Mucosa of rectum (tissue), 2 donors: ENCODE results near the gene PPARD.
A peak's percentile ranks its signal among the peaks of the same experiment; 100 is the strongest.
"Not testable (repeated sequence)": the region's sequence is repeated elsewhere in the genome, so short reads cannot be mapped to it uniquely, and the experiment has no call there.

Source experiments
- H3K27ac ChIP-seq, 2 donors: one replicate each; pipeline ENCODE4 v1.7.0; 2013; ENCODE audit warnings: inconsistent platforms in 2 of 2, low read depth in 2 of 2, low read length in 2 of 2
- H3K27me3 ChIP-seq, 2 donors: one replicate each; pipeline ENCODE4 v1.7.0; 2013; ENCODE audit warnings: low read length in 2 of 2; ENCODE audit not compliant: control insufficient read depth in 2 of 2, insufficient read depth in 2 of 2
- H3K36me3 ChIP-seq, 2 donors: one replicate each; pipeline ENCODE4 v1.7.0; 2013; ENCODE audit warnings: low read length in 2 of 2; ENCODE audit not compliant: control insufficient read depth in 2 of 2, insufficient read depth in 2 of 2
- H3K4me1 ChIP-seq, 2 donors: one replicate each; pipeline ENCODE4 v1.7.0; 2013; ENCODE audit warnings: low read length in 2 of 2, mild to moderate bottlenecking in 1 of 2; ENCODE audit not compliant: control insufficient read depth in 2 of 2, insufficient read depth in 2 of 2
- H3K4me3 ChIP-seq, 2 donors: one replicate each; pipeline ENCODE4 v1.7.0; 2013; ENCODE audit warnings: low read length in 2 of 2
- H3K9ac ChIP-seq, 2 donors: one replicate each; pipeline ENCODE4 v1.7.0; 2013; ENCODE audit warnings: low read length in 2 of 2, low read depth in 1 of 2, mild to moderate bottlenecking in 1 of 2
- H3K9me3 ChIP-seq, 2 donors: one replicate each; pipeline ENCODE4 v1.7.0; 2013; ENCODE audit warnings: low read length in 2 of 2; ENCODE audit not compliant: control insufficient read depth in 2 of 2
- donor health status: healthy.
- donor health status: Normal muscosa, but diverticular disease.

Gene PPARD

DNA sequence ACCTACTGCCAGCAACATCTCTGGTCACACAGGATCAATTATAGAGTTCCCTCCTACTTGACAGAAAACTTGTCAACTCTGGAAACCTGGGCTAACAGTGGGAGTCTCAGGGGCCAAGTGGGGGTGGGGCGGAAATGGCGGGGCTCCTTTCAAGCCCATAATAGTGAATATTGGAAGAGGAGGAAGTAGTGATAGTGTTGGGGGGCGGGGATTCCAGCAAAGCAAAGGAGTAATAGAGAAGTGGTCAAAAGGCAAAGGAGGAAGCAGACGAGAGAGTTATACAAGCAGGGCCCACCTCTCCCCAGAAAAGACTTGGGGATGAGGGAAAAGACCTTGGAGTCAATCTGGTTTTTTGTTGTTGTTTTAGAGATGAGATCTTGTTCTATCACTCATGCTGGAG is 42.7 kb upstream of the PPARD start:
- Histone ChIP-seq H3K4me1 (peaks cover 29 to 35% of the 10 kb centered on the region in 2 donors), H3K9me3 (no peaks in the 10 kb centered on the region), H3K4me3 (peak overlapping the region in 1 of 2 donors; percentile 56), H3K27me3 (no peaks in the 10 kb centered on the region), H3K9ac (no peak overlapping the region), H3K27ac (peak overlapping the region; percentile 16 to 59), H3K36me3 (peaks cover 9 to 15% of the 10 kb centered on the region in 2 donors)

GRCh38 chr6:35300848-35301247 is 41.5 kb upstream of the PPARD start:
- peaks cover 0 to 5% of the 10 kb centered on the region in 2 donors for H3K36me3 ChIP-seq
- H3K4me1 ChIP-seq, result peaks cover 29 to 35% of the 10 kb centered on the region in 2 donors
- H3K9ac ChIP-seq, result peak overlapping the region in 1 of 2 donors; percentile 24
- no peaks in the 10 kb centered on the region for H3K9me3 ChIP-seq
- peak overlapping the region; percentile 6 to 59 for H3K27ac ChIP-seq
- no peaks in the 10 kb centered on the region for H3K27me3 ChIP-seq
- peak overlapping the region in 1 of 2 donors; percentile 26 for H3K4me3 ChIP-seq

- Histone ChIP-seq H3K27ac (peak overlapping the region; percentile 55 to 83), H3K27me3 (no peaks in the 10 kb centered on the region), H3K4me1 (peaks cover 25% of the 10 kb centered on the region in 2 donors), H3K9me3 (no peaks in the 10 kb centered on the region), H3K36me3 (peaks cover 0 to 1% of the 10 kb centered on the region in 2 donors), H3K4me3 (peak overlapping the region in 1 of 2 donors; percentile 65), H3K9ac (peak overlapping the region; percentile 44 to 60)
Measured at GRCh38 chr6:35302604-35303241, 39.6 kb upstream of the PPARD start.

GRCh38 chr6:35304299-35304698 is 38.1 kb upstream of the PPARD start:
- no peaks in the 10 kb centered on the region for H3K9me3 ChIP-seq
- H3K36me3 ChIP-seq, result peaks cover 3 to 4% of the 10 kb centered on the region in 2 donors
- peaks cover 17 to 18% of the 10 kb centered on the region in 2 donors for H3K4me1 ChIP-seq
- no peak overlapping the region for H3K9ac ChIP-seq
- no peak overlapping the region for H3K27ac ChIP-seq
- no peak overlapping the region for H3K4me3 ChIP-seq
- H3K27me3 ChIP-seq, result no peaks in the 10 kb centered on the region

DNA sequence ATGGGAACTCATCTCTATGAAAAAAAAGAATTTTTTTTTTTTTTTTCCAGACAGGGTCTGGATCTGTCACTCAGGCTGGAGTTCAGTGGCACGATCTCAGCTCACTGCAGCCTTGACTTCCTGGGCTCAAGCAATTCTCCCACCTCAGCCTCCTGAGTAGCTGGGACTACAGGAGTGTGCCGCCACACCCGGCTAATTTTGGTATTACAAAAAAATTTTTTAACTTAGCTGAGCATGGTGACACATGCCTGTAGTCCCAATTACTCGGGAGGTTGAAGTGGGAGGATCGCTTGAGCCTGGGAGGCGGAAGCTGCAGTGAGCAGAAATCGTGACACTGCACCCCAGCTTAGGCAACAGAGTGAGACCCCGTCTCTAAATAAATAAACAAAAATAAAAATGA is 37.2 kb upstream of the PPARD start:
- H3K9me3 ChIP-seq, result no peaks in the 10 kb centered on the region

DNA sequence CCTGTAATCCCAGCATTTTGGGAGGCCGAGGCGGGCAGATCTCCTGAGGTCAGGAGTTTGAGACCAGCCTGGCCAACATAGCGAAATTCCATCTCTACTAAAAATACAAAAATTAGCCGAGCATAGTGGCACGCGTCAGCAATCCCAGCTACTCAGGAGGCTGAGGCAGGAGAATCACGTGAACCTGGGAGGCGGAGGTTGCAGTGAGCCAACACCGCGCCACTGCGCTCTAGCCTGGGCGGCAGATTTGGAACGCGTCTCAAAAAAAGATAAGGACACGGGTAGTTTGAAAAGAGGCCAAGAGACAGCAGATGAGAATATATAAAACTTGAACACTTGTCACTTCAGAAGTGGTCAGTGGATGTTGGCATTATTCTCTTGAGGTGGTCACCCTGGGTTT is 35.2 kb upstream of the PPARD start:
- not testable (repeated sequence) for H3K36me3 ChIP-seq, H3K9me3 ChIP-seq, H3K27ac ChIP-seq, H3K9ac ChIP-seq, H3K27me3 ChIP-seq, H3K4me3 ChIP-seq
- H3K4me1 ChIP-seq, result peaks cover 14 to 27% of the 10 kb centered on the region in 2 donors

More for the DNA sequence above, 37.2 kb upstream of the PPARD start:
- no peak overlapping the region for H3K9ac ChIP-seq
- peaks cover 17 to 18% of the 10 kb centered on the region in 2 donors for H3K4me1 ChIP-seq
- H3K36me3 ChIP-seq, result peaks cover 3 to 4% of the 10 kb centered on the region in 2 donors
- H3K27ac ChIP-seq, result no peak overlapping the region
- H3K27me3 ChIP-seq, result no peaks in the 10 kb centered on the region
- no peak overlapping the region for H3K4me3 ChIP-seq

- H3K4me1 ChIP-seq, result peaks cover 7 to 18% of the 10 kb centered on the region in 2 donors
- not testable (repeated sequence) for H3K9ac ChIP-seq, H3K9me3 ChIP-seq, H3K36me3 ChIP-seq, H3K27ac ChIP-seq, H3K27me3 ChIP-seq, H3K4me3 ChIP-seq
Measured at GRCh38 chr6:35308543-35308942, 33.8 kb upstream of the PPARD start.

- Histone ChIP-seq H3K27me3 (no peaks in the 10 kb centered on the region), H3K9me3 (no peaks in the 10 kb centered on the region), H3K36me3 (peaks cover 4 to 9% of the 10 kb centered on the region in 2 donors), H3K4me3 (no peak overlapping the region), H3K4me1 (peaks cover 7 to 14% of the 10 kb centered on the region in 2 donors), H3K27ac (peak overlapping the region in 1 of 2 donors; percentile 57), H3K9ac (no peak overlapping the region)
Measured at GRCh38 chr6:35309611-35310264, 32.6 kb upstream of the PPARD start.

DNA sequence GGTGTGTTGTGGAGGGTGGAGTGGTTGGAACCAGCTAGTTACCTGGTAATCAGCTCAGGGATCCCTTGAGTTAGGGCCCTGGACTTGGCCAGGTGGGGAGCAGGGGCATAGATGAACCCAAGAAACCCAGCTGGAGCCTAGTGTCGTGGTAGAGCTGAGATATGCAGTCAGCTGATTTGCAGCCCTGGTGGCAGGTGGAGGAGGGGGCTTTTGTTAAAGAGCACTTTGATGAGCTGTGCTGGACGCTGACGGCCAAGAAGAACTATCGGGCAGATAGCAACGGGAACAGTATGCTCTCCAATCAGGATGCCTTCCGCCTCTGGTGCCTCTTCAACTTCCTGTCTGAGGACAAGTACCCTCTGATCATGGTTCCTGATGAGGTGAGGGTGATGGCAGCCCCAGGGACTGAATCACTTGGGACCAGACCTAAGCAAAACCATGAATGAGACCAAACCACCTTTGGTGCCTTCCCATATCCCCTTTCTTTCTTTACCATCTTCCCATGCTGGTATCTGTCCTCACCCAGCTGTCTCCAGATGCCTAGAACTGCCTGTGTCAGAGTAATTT is 32.0 kb upstream of the PPARD start:
- Histone ChIP-seq H3K27ac (peak overlapping the region in 1 of 2 donors; percentile 57), H3K4me1 (peaks cover 7 to 14% of the 10 kb centered on the region in 2 donors), H3K27me3 (no peaks in the 10 kb centered on the region), H3K36me3 (peaks cover 4 to 9% of the 10 kb centered on the region in 2 donors), H3K4me3 (no peak overlapping the region), H3K9ac (peak overlapping the region in 1 of 2 donors; percentile 32), H3K9me3 (no peaks in the 10 kb centered on the region)
